IPS DF 4.7 (cell line): ENCODE data around the gene ATXN2.

Experiments
- DNase-seq: peaks from one replicate; pipeline ENCODE4 v3.0.0-alpha.2; 2013; ENCODE audit warnings: low spot score; ENCODE audit errors: extremely low read depth

Gene ATXN2

GRCh38 chr12:111451649-111452129, 147.4 kb downstream of the ATXN2 start:
- DNase-seq = no peak

- DNase-seq = no peak
Measured at GRCh38 chr12:111451232-111451631, 147.9 kb downstream of the ATXN2 start.

GRCh38 chr12:111450676-111451075, 148.4 kb downstream of the ATXN2 start:
- no peak for DNase-seq

GRCh38 chr12:111448846-111449790, 150.0 kb downstream of the ATXN2 start:
- no peak for DNase-seq

GRCh38 chr12:111448266-111448830, 150.8 kb downstream of the ATXN2 start:
- no peak for DNase-seq

GRCh38 chr12:111447571-111448265, 151.4 kb downstream of the ATXN2 start:
- no peak for DNase-seq

GRCh38 chr12:111446631-111447570, 152.2 kb downstream of the ATXN2 start:
- DNase-seq = no peak

- no peak for DNase-seq
Measured at GRCh38 chr12:111445726-111446581, 153.2 kb downstream of the ATXN2 start.

- DNase-seq = no peak
Measured at GRCh38 chr12:111444925-111445725, 154.0 kb downstream of the ATXN2 start.

GRCh38 chr12:111444314-111444924, 154.7 kb downstream of the ATXN2 start:
- no peak for DNase-seq

- no peak for DNase-seq
Measured at GRCh38 chr12:111443586-111443985, 155.5 kb downstream of the ATXN2 start.

GRCh38 chr12:111443086-111443485, 156.0 kb downstream of the ATXN2 start:
- no peak for DNase-seq

GRCh38 chr12:111442301-111443045, 156.6 kb downstream of the ATXN2 start:
- no peak for DNase-seq

- DNase-seq = no peak
Measured at GRCh38 chr12:111441107-111441928, 157.8 kb downstream of the ATXN2 start.

- DNase-seq = no peak
Measured at GRCh38 chr12:111440631-111441030, 158.5 kb downstream of the ATXN2 start.

- no peak for DNase-seq
Measured at GRCh38 chr12:111440152-111440551, 159.0 kb downstream of the ATXN2 start.

GRCh38 chr12:111439657-111440151, 159.4 kb downstream of the ATXN2 start:
- no peak for DNase-seq
